ENCODE data around the gene PINLYP.

The PINLYP gene

DNA sequence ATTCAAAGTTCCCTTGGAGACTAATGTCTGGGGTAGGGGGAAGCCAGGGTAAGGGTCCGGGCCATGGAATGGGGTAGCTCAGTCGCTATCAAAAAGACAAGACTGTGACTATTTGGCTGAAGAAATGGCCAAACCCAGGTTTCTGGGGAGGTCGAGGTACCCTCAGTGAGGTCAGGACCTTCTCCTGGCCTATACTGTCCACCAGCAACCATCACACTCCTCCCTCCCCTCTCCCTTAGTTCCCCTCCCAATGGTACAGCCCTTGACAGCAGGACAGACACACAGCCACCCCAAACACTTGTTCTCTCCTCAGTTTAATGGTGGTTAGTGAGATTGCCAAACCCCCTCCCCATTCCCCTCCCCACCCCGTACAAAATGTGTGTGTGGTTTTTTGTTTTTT is 46.5 kb downstream of the PINLYP start:
- no peak for TF ChIP-seq JUND (IDR thresholded peaks at IDR 0.05; ENCODE audit: low read depth)
- in situ Hi-C loops (cut with HindIII; ENCODE audit: low pct_unique_long_range_greater_than_20kb, low sequenced_read_pairs) = no loop called here
- no peak for DNase-seq (ENCODE audit: low read depth in 1 of 2, low spot score in 1 of 2)

DNA sequence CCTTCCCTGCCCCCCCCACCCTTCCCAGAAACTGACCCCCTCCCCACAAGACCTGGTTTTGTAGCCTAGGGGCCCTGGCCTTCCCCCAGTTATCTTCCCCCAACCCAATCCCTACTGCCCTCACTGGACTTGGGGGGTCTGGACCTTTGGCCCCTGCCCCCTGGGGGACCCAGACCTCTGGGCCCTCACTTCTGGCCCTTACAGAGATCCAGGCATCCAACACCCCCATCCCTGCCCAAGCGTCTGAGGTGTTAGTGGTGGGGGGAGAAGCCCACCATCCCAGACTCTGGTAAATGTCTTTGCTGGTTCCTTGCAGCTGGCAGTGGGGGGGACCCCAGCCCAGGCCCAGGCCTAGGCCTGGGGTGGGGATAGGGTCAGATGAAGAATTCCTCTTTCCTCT is 47.4 kb downstream of the PINLYP start:
- TF ChIP-seq JUND (IDR thresholded peaks at IDR 0.05; ENCODE audit: low read depth) = no peak
- in situ Hi-C loops (cut with HindIII; ENCODE audit: low pct_unique_long_range_greater_than_20kb, low sequenced_read_pairs) = no loop called here
- no peak for DNase-seq (ENCODE audit: low read depth in 1 of 2, low spot score in 1 of 2)

- no peak for DNase-seq (ENCODE audit: low read depth in 1 of 2, low spot score in 1 of 2)
- in situ Hi-C loops (cut with HindIII; ENCODE audit: low pct_unique_long_range_greater_than_20kb, low sequenced_read_pairs) = no loop called here
- TF ChIP-seq JUND (IDR thresholded peaks at IDR 0.05; ENCODE audit: low read depth) = no peak
Measured at GRCh38 chr19:43623889-43624670, 48.5 kb downstream of the PINLYP start.

DNA sequence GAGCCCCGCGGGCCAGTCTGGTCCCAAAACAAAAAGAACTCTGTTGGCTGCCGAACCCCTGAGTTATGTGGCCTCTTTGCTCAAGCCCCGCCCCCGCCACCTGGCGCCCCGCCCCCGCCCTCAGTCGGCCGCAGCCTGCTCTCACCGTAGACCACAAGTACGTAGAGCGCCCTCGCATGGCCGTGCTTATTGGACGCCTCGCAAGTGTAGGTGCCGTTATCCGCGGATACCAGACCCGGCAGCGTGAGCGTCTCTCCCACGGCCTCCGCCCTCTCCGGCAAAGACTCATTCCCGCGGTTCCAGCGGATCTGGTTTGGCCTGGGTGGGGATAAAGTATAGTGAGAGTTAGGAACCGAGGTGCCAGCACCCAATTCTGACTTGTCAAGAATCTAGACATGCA is 49.3 kb downstream of the PINLYP start:
- in situ Hi-C loops (cut with HindIII; ENCODE audit: low pct_unique_long_range_greater_than_20kb, low sequenced_read_pairs) = no loop called here
- no peak for TF ChIP-seq JUND (IDR thresholded peaks at IDR 0.05; ENCODE audit: low read depth)
- DNase-seq (ENCODE audit: low read depth in 1 of 2, low spot score in 1 of 2) = no peak

DNA sequence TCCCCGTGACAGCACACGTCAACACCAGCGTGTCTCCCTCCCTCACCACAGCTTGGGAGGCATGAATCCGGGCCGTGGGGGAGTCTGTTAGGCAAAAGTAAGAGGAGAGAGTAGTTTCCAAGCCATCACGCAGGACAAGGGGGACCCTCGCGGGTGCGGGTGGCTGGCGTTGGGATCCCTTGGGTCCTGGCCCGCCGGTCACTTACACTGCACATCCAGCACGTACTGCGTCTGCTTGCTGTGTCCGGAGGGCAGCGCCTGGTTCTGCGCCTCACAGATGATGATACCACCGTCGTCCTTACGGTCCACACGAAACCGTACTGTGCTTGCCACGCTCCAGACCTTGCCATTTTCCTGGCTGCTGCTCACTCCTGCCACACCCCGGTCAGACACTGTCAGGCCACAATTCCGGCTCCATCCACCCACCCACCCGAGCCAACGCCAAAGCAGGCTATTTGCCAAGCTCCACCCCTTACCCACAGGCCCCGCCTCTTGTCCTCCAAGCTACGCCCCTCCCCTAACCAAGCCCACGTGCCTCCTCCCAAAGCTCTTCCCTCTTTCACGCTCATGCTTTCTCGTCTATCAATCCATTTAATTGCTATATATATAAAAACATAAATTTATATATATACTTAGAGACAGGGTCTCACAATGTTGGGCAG is 50.4 kb downstream of the PINLYP start:
- DNase-seq (ENCODE audit: low read depth in 1 of 2, low spot score in 1 of 2) = peak in 1 of 2 experiments; percentile 25
- in situ Hi-C loops (cut with HindIII; ENCODE audit: low pct_unique_long_range_greater_than_20kb, low sequenced_read_pairs) = no loop called here
- no peak for TF ChIP-seq JUND (IDR thresholded peaks at IDR 0.05; ENCODE audit: low read depth)

GRCh38 chr19:43626838-43627237 is 51.2 kb downstream of the PINLYP start:
- TF ChIP-seq JUND (IDR thresholded peaks at IDR 0.05; ENCODE audit: low read depth) = no peak
- no peak for DNase-seq (ENCODE audit: low read depth in 1 of 2, low spot score in 1 of 2)
- in situ Hi-C loops (cut with HindIII; ENCODE audit: low pct_unique_long_range_greater_than_20kb, low sequenced_read_pairs) = no loop called here

GRCh38 chr19:43628646-43629326 is 53.2 kb downstream of the PINLYP start:
- no peak for TF ChIP-seq JUND (IDR thresholded peaks at IDR 0.05; ENCODE audit: low read depth)
- DNase-seq (ENCODE audit: low read depth in 1 of 2, low spot score in 1 of 2) = no peak
- in situ Hi-C loops (cut with HindIII; ENCODE audit: low pct_unique_long_range_greater_than_20kb, low sequenced_read_pairs) = no loop called here

DNA sequence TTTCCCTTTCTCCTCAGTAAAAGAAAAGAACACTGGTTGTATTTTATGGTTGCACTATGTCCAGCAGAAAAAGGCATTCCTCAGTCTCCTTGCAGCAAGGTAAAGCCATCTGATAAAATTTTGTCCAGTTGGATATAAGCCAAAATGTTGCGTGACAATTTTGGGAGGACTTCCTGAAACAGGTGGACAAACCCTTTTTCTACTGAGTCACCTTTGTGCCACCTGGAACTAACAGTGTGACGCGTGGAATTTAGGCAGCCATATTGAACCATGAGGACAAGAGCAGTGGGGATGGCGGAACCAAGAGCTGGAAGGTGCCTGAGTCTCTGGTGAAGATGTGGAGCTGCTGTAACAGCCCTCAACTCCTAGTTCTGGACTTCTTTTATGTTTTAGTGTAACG is 55.9 kb downstream of the PINLYP start:
- in situ Hi-C loops (cut with HindIII; ENCODE audit: low pct_unique_long_range_greater_than_20kb, low sequenced_read_pairs) = no loop called here
- no peak for DNase-seq (ENCODE audit: low read depth in 1 of 2, low spot score in 1 of 2)
- TF ChIP-seq JUND (IDR thresholded peaks at IDR 0.05; ENCODE audit: low read depth) = no peak
